H7 (cell line): Measurements from ENCODE around the gene RRAGB. TPM values are rescaled to one million over a fixed set of nuclear protein-coding genes. Genes with fewer than 3 reads are reported as not detected.
"Not testable (repeated sequence)": the region's sequence is repeated elsewhere in the genome, so short reads cannot be mapped to it uniquely, and the experiment has no call there.

Experiments used
- DNase-seq: peaks from one replicate; pipeline ENCODE4 v3.0.0; 2012
- H3K27me3 ChIP-seq: 2 replicates; pipeline ENCODE4 v1.6.0; 2011; ENCODE audit warnings: mild to moderate bottlenecking, low read length; ENCODE audit not compliant: control insufficient read depth, insufficient read depth
- H3K36me3 ChIP-seq: replicated peaks from 2 replicates; pipeline ENCODE4 v1.5.1; 2011; ENCODE audit warnings: low read length; ENCODE audit not compliant: control insufficient read depth, insufficient read depth
- H3K4me3 ChIP-seq: 2 replicates; pipeline ENCODE4 v1.5.1; 2011; ENCODE audit warnings: low read depth, mild to moderate bottlenecking, control low read depth, low read length, moderate library complexity; ENCODE audit not compliant: insufficient read depth
- total RNA-seq: library from RNA; depleted of rRNA; stranded (reverse); fragments of >200 nt; shearing (Covaris generic); gene quantifications from 2 replicates; pipeline ENCODE4 v1.2.3, GENCODE V29; 2014

The RRAGB gene
- total RNA-seq, 1 experiment from 2014 or later: 9.0 TPM

- no peak for DNase-seq
- H3K27me3 ChIP-seq: no peaks in the 10 kb centered on the region
- H3K4me3 ChIP-seq: no peak overlapping the region
- no peaks in the 10 kb centered on the region; the same call in 1 of the 2 replicates for H3K36me3 ChIP-seq
Measured at GRCh38 chrX:55738969-55739368, 21.4 kb downstream of the RRAGB start.

- DNase-seq: no peak
- Histone ChIP-seq H3K36me3 (no peaks in the 10 kb centered on the region; the same call in 1 of the 2 replicates), H3K4me3 (no peak overlapping the region), H3K27me3 (no peaks in the 10 kb centered on the region)
Measured at GRCh38 chrX:55742649-55743048, 25.1 kb downstream of the RRAGB start.

- H3K4me3 ChIP-seq, DNase-seq, H3K27me3 ChIP-seq, H3K36me3 ChIP-seq: not testable (repeated sequence)
Measured at GRCh38 chrX:55748463-55748862, 30.9 kb downstream of the RRAGB start.

GRCh38 chrX:55750256-55750655 lies 32.7 kb downstream of the RRAGB start:
- Histone ChIP-seq H3K36me3 (no peaks in the 10 kb centered on the region), H3K4me3 (no peak overlapping the region), H3K27me3 (no peaks in the 10 kb centered on the region)
- no peak for DNase-seq

- Histone ChIP-seq H3K4me3 (no peak overlapping the region), H3K36me3 (no peaks in the 10 kb centered on the region), H3K27me3 (no peaks in the 10 kb centered on the region)
- DNase-seq: no peak
Measured at GRCh38 chrX:55754861-55755294, 37.3 kb downstream of the RRAGB start.

GRCh38 chrX:55758033-55758432 lies 40.5 kb downstream of the RRAGB start:
- no peaks in the 10 kb centered on the region for H3K27me3 ChIP-seq
- no peak overlapping the region for H3K4me3 ChIP-seq
- H3K36me3 ChIP-seq: no peaks in the 10 kb centered on the region
- no peak for DNase-seq

- Histone ChIP-seq H3K36me3 (no peaks in the 10 kb centered on the region), H3K27me3 (no peaks in the 10 kb centered on the region), H3K4me3 (no peak overlapping the region)
- no peak for DNase-seq
Measured at GRCh38 chrX:55759478-55759877, 41.9 kb downstream of the RRAGB start.

GRCh38 chrX:55767100-55767499 lies 49.6 kb downstream of the RRAGB start:
- Histone ChIP-seq H3K4me3 (no peak overlapping the region), H3K27me3 (no peaks in the 10 kb centered on the region), H3K36me3 (no peaks in the 10 kb centered on the region)
- no peak for DNase-seq

- not testable (repeated sequence) for H3K4me3 ChIP-seq, H3K36me3 ChIP-seq, DNase-seq, H3K27me3 ChIP-seq
Measured at GRCh38 chrX:55774419-55774818, 56.9 kb downstream of the RRAGB start.

- H3K36me3 ChIP-seq: no peaks in the 10 kb centered on the region
Measured at GRCh38 chrX:55777596-55777995, 60.0 kb downstream of the RRAGB start.

GRCh38 chrX:55778322-55778721 lies 60.8 kb downstream of the RRAGB start:
- no peaks in the 10 kb centered on the region for H3K36me3 ChIP-seq
- H3K4me3 ChIP-seq: no peak overlapping the region
- DNase-seq: no peak
- no peaks in the 10 kb centered on the region for H3K27me3 ChIP-seq

More at GRCh38 chrX:55777596-55777995, 60.0 kb downstream of the RRAGB start:
- no peaks in the 10 kb centered on the region for H3K27me3 ChIP-seq
- H3K4me3 ChIP-seq: no peak overlapping the region
- no peak for DNase-seq

- H3K4me3 ChIP-seq: no peak overlapping the region
- H3K27me3 ChIP-seq: no peaks in the 10 kb centered on the region
- DNase-seq: no peak
Measured at GRCh38 chrX:55783723-55784122, 66.2 kb downstream of the RRAGB start.

GRCh38 chrX:55787063-55787462 lies 69.5 kb downstream of the RRAGB start:
- DNase-seq: no peak
- Histone ChIP-seq H3K4me3 (no peak overlapping the region), H3K27me3 (no peaks in the 10 kb centered on the region), H3K36me3 (no peaks in the 10 kb centered on the region)

More at GRCh38 chrX:55783723-55784122, 66.2 kb downstream of the RRAGB start:
- H3K36me3 ChIP-seq: no peaks in the 10 kb centered on the region

GRCh38 chrX:55787727-55788126 lies 70.2 kb downstream of the RRAGB start:
- H3K4me3 ChIP-seq: no peak overlapping the region
- H3K27me3 ChIP-seq: no peaks in the 10 kb centered on the region
- DNase-seq: no peak
- H3K36me3 ChIP-seq: no peaks in the 10 kb centered on the region

GRCh38 chrX:55794405-55794804 lies 76.9 kb downstream of the RRAGB start:
- DNase-seq: no peak
- H3K4me3 ChIP-seq: no peak overlapping the region
- H3K36me3 ChIP-seq: no peaks in the 10 kb centered on the region
- H3K27me3 ChIP-seq: no peaks in the 10 kb centered on the region

GRCh38 chrX:55796496-55796895 lies 78.9 kb downstream of the RRAGB start:
- no peaks in the 10 kb centered on the region for H3K27me3 ChIP-seq
- H3K4me3 ChIP-seq: no peak overlapping the region
- no peaks in the 10 kb centered on the region for H3K36me3 ChIP-seq
- DNase-seq: no peak
